Measurements from ENCODE around the gene EIF4B.

- TF ChIP-seq EZH2 (IDR thresholded peaks at IDR 0.05; ENCODE audit: low read length) (no peak), CTCF (optimal IDR thresholded peaks at IDR 0.05 in 1 of 3, IDR thresholded peaks at IDR 0.05 in 1 of 3, conservative IDR thresholded peaks at IDR 0.05 in 1 of 3; ENCODE audit: extremely low read depth in 1 of 3, insufficient read depth in 2 of 3, low read length in 3 of 3) (peak in 1 of 3 experiments; percentile 7)
These were observed at the start of gene EIF4B for GRCh38 chr12:53005986-53006809.
